ENCODE measurements around the gene CELF3. TPM values are rescaled to one million over a fixed set of nuclear protein-coding genes. Genes with fewer than 3 reads are reported as not detected.

CELF3 gene
- polyA plus RNA-seq, 3 donors: not detected

DNA sequence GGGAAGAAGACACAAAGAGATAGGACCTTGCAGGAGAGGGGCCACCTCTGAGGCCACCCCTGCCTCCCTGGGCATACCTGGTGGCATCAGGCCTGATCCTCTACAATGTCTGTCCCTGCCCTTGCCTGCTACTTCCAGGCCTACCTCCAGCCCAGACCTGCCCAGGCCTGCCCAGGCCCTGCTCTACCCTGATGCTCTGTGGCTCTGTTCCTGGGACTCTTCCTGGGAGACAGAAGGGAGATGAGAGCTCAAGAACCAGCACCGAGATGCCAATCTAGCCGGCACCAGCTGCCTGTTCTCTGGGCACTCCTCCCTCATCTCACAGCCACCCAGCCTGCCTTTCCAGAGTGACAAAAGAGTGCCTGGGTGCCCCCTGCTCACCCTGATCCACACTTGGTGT lies 2.7 kb downstream of the CELF3 start:
- intact Hi-C loops (cut with micrococcal nuclease): no loop called here
- no peak overlapping the region for H3K4me3 Mint-ChIP-seq

DNA sequence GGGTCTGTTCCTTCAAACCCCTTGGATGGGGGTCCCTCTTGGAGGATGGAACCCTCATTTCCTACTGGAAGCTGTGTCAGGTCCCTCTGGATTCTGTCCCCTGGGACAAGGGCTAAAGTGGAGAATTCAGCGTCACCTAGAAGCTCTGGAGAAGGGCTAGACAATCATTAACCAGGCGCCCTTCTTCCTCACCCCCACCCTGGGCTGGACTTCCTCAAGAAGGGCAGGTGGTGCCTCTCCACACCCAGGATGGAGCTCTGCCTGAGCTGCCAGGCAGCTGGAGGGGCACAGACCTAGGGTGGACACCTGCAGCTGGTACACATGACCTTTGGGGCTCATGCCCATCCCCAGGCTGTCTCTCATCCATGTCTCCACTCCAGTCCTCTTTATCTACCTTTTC lies 3.6 kb downstream of the CELF3 start:
- H4K20me1 ChIP-seq (ENCODE audit: insufficient read depth, low read length): no peaks in the 10 kb centered on the region
- H3K27ac ChIP-seq (ENCODE audit: low read depth in 1 of 2, low read length in 2 of 2): no peak overlapping the region
- H3K4me1 Mint-ChIP-seq: peaks cover 7% of the 10 kb centered on the region
- DNase-seq: no peak
- no peak overlapping the region for H3K9ac ChIP-seq (ENCODE audit: insufficient read depth, low read length, poor library complexity, severe bottlenecking)
- peaks cover 38 to 44% (median 40%) of the 10 kb centered on the region in 3 donors for H3K27me3 Mint-ChIP-seq (ENCODE audit: low read depth in 3 of 3)
- no peak overlapping the region for H3K4me3 Mint-ChIP-seq
- whole genome bisulfite sequencing (ENCODE audit: insufficient coverage): 78% methylated on average over 2 of the region's 2 CpGs
- H3K4me3 ChIP-seq (replicated peaks in 1 of 3; ENCODE audit: low read depth in 2 of 3, low read length in 3 of 3): no peak overlapping the region
- H3K79me2 ChIP-seq (ENCODE audit: insufficient read depth, low read length): no peaks in the 10 kb centered on the region
- TF ChIP-seq, protein P1, sequence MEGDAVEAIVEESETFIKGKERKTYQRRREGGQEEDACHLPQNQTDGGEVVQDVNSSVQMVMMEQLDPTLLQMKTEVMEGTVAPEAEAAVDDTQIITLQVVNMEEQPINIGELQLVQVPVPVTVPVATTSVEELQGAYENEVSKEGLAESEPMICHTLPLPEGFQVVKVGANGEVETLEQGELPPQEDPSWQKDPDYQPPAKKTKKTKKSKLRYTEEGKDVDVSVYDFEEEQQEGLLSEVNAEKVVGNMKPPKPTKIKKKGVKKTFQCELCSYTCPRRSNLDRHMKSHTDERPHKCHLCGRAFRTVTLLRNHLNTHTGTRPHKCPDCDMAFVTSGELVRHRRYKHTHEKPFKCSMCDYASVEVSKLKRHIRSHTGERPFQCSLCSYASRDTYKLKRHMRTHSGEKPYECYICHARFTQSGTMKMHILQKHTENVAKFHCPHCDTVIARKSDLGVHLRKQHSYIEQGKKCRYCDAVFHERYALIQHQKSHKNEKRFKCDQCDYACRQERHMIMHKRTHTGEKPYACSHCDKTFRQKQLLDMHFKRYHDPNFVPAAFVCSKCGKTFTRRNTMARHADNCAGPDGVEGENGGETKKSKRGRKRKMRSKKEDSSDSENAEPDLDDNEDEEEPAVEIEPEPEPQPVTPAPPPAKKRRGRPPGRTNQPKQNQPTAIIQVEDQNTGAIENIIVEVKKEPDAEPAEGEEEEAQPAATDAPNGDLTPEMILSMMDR (IDR thresholded peaks at IDR 0.05): no peak
- no peaks in the 10 kb centered on the region for H3K4me1 ChIP-seq (ENCODE audit: control insufficient read depth in 1 of 2, insufficient read depth in 2 of 2, low read length in 2 of 2)
- no peaks in the 10 kb centered on the region for H3K9me3 ChIP-seq (replicated peaks in 1 of 2; ENCODE audit: control insufficient read depth in 1 of 2, insufficient read depth in 1 of 2, low read length in 2 of 2)
- H2AFZ ChIP-seq (ENCODE audit: insufficient read depth, low read depth, low read length, poor library complexity, severe bottlenecking): no peak overlapping the region
- intact Hi-C loops (cut with micrococcal nuclease): no loop called here
- H3K36me3 Mint-ChIP-seq: peaks cover 4 to 6% of the 10 kb centered on the region in 2 donors
- H3K9me3 Mint-ChIP-seq: peaks cover 0 to 10% (median 4%) of the 10 kb centered on the region in 7 donors
- peaks cover 24 to 39% of the 10 kb centered on the region in 2 donors for H3K27me3 ChIP-seq (ENCODE audit: control insufficient read depth in 2 of 2, insufficient read depth in 2 of 2, low read length in 2 of 2)
- H3K27ac Mint-ChIP-seq: no peak overlapping the region
- H3K36me3 ChIP-seq (replicated peaks in 1 of 2; ENCODE audit: control insufficient read depth in 1 of 2, insufficient read depth in 2 of 2, low read length in 2 of 2): no peaks in the 10 kb centered on the region
- no peak overlapping the region for H3K4me2 ChIP-seq (replicated peaks; ENCODE audit: extremely low read depth, low read length, poor library complexity, severe bottlenecking)

More for the DNA sequence above, 2.7 kb downstream of the CELF3 start:
- Histone ChIP-seq H4K20me1 (ENCODE audit: insufficient read depth, low read length) (no peaks in the 10 kb centered on the region), H3K4me2 (replicated peaks; ENCODE audit: extremely low read depth, low read length, poor library complexity, severe bottlenecking) (no peak overlapping the region), H3K9me3 (replicated peaks in 1 of 2; ENCODE audit: control insufficient read depth in 1 of 2, insufficient read depth in 1 of 2, low read length in 2 of 2) (no peaks in the 10 kb centered on the region), H3K79me2 (ENCODE audit: insufficient read depth, low read length) (no peaks in the 10 kb centered on the region), H3K9ac (ENCODE audit: insufficient read depth, low read length, poor library complexity, severe bottlenecking) (no peak overlapping the region), H3K4me1 (ENCODE audit: control insufficient read depth in 1 of 2, insufficient read depth in 2 of 2, low read length in 2 of 2) (no peaks in the 10 kb centered on the region), H3K27ac (ENCODE audit: low read depth in 1 of 2, low read length in 2 of 2) (no peak overlapping the region), H3K4me3 (replicated peaks in 1 of 3; ENCODE audit: low read depth in 2 of 3, low read length in 3 of 3) (no peak overlapping the region), H2AFZ (ENCODE audit: insufficient read depth, low read depth, low read length, poor library complexity, severe bottlenecking) (no peak overlapping the region), H3K36me3 (replicated peaks in 1 of 2; ENCODE audit: control insufficient read depth in 1 of 2, insufficient read depth in 2 of 2, low read length in 2 of 2) (no peaks in the 10 kb centered on the region), H3K27me3 (ENCODE audit: control insufficient read depth in 2 of 2, insufficient read depth in 2 of 2, low read length in 2 of 2) (peaks cover 33 to 48% of the 10 kb centered on the region in 2 donors)
- 100% methylated on average over 2 of the region's 2 CpGs for WGBS (ENCODE audit: insufficient coverage)
- Mint-ChIP-seq H3K27me3 (ENCODE audit: low read depth in 3 of 3) (peaks cover 46 to 52% (median 48%) of the 10 kb centered on the region in 3 donors), H3K27ac (peak overlapping the region in 1 of 7 donors; percentile 47), H3K9me3 (peaks cover 0 to 10% (median 4%) of the 10 kb centered on the region in 7 donors), H3K4me1 (peaks cover 7% of the 10 kb centered on the region), H3K36me3 (peaks cover 4 to 6% of the 10 kb centered on the region in 2 donors)
- TF ChIP-seq, protein P1 (IDR thresholded peaks at IDR 0.05): no peak
- DNase-seq: no peak
